Astrocyte (in vitro differentiated cells and primary cell): ENCODE results near the gene C12orf76. TPM values are rescaled to one million over a fixed set of nuclear protein-coding genes. Genes with fewer than 3 reads are reported as not detected.

Source experiments
- DNase-seq: peaks from one replicate; pipeline ENCODE4 v3.0.0-alpha.2; 2010; ENCODE audit warnings: low read depth
- FAIRE-seq: peaks from 2 replicates; lab custom pipeline; 2011; peaks lifted over from hg19 to GRCh38; lab: Jason Lieb, UNC
- H2AFZ ChIP-seq: 2 replicates; pipeline ENCODE4 v1.6.0; 2012; ENCODE audit warnings: low read depth, low read length, inconsistent platforms
- H3K27ac ChIP-seq: 2 replicates; pipeline ENCODE4 v1.5.1; 2011; ENCODE audit warnings: low read depth, low read length, inconsistent platforms
- H3K27me3 ChIP-seq: 2 replicates; pipeline ENCODE4 v1.6.0; 2011; ENCODE audit warnings: low read length, inconsistent platforms; ENCODE audit not compliant: insufficient read depth
- H3K36me3 ChIP-seq: 2 replicates; pipeline ENCODE4 v1.5.1; 2011; ENCODE audit warnings: low read length, inconsistent platforms; ENCODE audit not compliant: insufficient read depth
- H3K4me1 ChIP-seq: 2 replicates; pipeline ENCODE4 v1.5.1; 2011; ENCODE audit warnings: low read length, inconsistent platforms; ENCODE audit not compliant: insufficient read depth
- H3K4me2 ChIP-seq: 2 replicates; pipeline ENCODE4 v1.6.0; 2012; ENCODE audit warnings: low read length, inconsistent platforms
- H3K4me3 ChIP-seq: 2 replicates; pipeline ENCODE4 v1.5.1; 2011; ENCODE audit warnings: low read depth, mild to moderate bottlenecking, low read length, inconsistent platforms; ENCODE audit not compliant: insufficient read depth
- H3K79me2 ChIP-seq: 2 replicates; pipeline ENCODE4 v1.6.0; 2012; ENCODE audit warnings: mild to moderate bottlenecking, low read length, inconsistent platforms; ENCODE audit not compliant: insufficient read depth
- H3K9ac ChIP-seq: 2 replicates; pipeline ENCODE4 v1.6.0; 2012; ENCODE audit warnings: mild to moderate bottlenecking, low read length, inconsistent platforms
- H3K9me3 ChIP-seq: 2 replicates; pipeline ENCODE4 v1.5.1; 2012; ENCODE audit warnings: low read depth, mild to moderate bottlenecking, low read length, inconsistent platforms; ENCODE audit not compliant: insufficient read depth
- H4K20me1 ChIP-seq: 2 replicates; pipeline ENCODE4 v1.6.0; 2012; ENCODE audit warnings: low read length, inconsistent platforms; ENCODE audit not compliant: insufficient read depth
- H3K27ac Mint-ChIP-seq: one replicate; pipeline ENCODE4 v1.8.0; 2021; ENCODE audit warnings: mild to moderate bottlenecking, mixed read lengths; ENCODE audit not compliant: unreplicated experiment
- H3K27me3 Mint-ChIP-seq: one replicate; pipeline ENCODE4 v1.8.0; 2021; ENCODE audit warnings: low read depth, mixed read lengths; ENCODE audit not compliant: unreplicated experiment
- H3K36me3 Mint-ChIP-seq: one replicate; pipeline ENCODE4 v1.8.0; 2021; ENCODE audit warnings: low read depth, mixed read lengths; ENCODE audit not compliant: unreplicated experiment
- H3K4me1 Mint-ChIP-seq: one replicate; pipeline ENCODE4 v1.8.0; 2021; ENCODE audit warnings: low read depth, mixed read lengths; ENCODE audit not compliant: unreplicated experiment
- H3K4me3 Mint-ChIP-seq: one replicate; pipeline ENCODE4 v1.8.0; 2021; ENCODE audit warnings: mild to moderate bottlenecking, moderate library complexity, mixed read lengths; ENCODE audit not compliant: unreplicated experiment
- H3K9me3 Mint-ChIP-seq: one replicate; pipeline ENCODE4 v1.8.0; 2021; ENCODE audit warnings: mild to moderate bottlenecking, mixed read lengths; ENCODE audit not compliant: unreplicated experiment
- EZH2 ChIP-seq: IDR thresholded peaks from 2 replicates; pipeline ENCODE4 v1.6.1; 2012; ENCODE audit warnings: mild to moderate bottlenecking, low read length, inconsistent platforms; ENCODE audit not compliant: insufficient read depth
- total RNA-seq: library from RNA; stranded (reverse); gene quantifications from 2 replicates; pipeline ENCODE4 v1.2.1, GENCODE V29; 2021
- TF ChIP-seq, protein P1 (sequence below): IDR thresholded peaks from 2 replicates; pipeline ENCODE4 v1.5.1; 2011; ENCODE audit warnings: low read depth, mild to moderate bottlenecking, inconsistent platforms, low read length, moderate library complexity; ENCODE audit not compliant: insufficient read depth

Gene C12orf76
- total RNA-seq, 1 donor from 2014 or later: 13.0 TPM

DNA sequence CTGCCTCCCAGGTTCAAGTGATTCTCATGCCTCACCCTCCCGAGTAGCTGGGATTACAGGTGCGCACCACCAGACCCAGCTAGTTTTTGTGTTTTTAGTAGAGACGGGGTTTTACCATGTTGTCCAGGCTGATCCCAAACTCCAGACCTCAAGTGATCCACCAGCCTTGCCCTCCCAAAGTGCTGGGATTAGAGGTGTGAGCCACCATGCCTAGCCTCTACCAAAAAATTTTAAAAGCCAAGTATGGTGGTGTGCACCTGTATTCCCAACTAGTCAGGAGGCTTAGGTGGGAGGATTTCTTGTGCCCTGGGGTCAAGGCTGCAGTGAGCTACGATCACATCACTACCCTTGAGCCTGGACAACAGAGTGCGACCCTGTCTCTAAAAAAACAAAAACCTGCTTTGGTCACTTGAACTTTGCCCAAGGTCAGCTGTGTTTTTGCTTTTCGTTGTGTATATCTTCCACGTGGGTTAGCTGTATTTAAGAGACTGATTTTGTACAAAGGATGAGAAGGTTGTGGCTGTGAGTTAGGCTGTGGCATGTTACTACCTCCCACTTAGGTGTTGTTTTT is 12.7 kb downstream of the C12orf76 start:
- DNase-seq: no peak
- H3K9ac ChIP-seq: no peak overlapping the region
- no peak overlapping the region for H3K4me2 ChIP-seq
- H4K20me1 ChIP-seq: peaks cover 32% of the 10 kb centered on the region
- Mint-ChIP-seq H3K4me3 (no peak overlapping the region), H3K27ac (no peak overlapping the region), H3K9me3 (no peaks in the 10 kb centered on the region), H3K4me1 (peaks cover 22% of the 10 kb centered on the region), H3K36me3 (peaks cover 14% of the 10 kb centered on the region), H3K27me3 (no peaks in the 10 kb centered on the region)
- peaks cover 45% of the 10 kb centered on the region for H3K36me3 ChIP-seq
- H3K4me1 ChIP-seq: peaks cover 19% of the 10 kb centered on the region
- FAIRE-seq: no peak
- no peak overlapping the region for H3K27ac ChIP-seq
- H2AFZ ChIP-seq: no peak overlapping the region
- no peak overlapping the region for H3K4me3 ChIP-seq
- peaks cover 29% of the 10 kb centered on the region for H3K79me2 ChIP-seq
- no peak for TF ChIP-seq EZH2
- TF ChIP-seq, protein P1, sequence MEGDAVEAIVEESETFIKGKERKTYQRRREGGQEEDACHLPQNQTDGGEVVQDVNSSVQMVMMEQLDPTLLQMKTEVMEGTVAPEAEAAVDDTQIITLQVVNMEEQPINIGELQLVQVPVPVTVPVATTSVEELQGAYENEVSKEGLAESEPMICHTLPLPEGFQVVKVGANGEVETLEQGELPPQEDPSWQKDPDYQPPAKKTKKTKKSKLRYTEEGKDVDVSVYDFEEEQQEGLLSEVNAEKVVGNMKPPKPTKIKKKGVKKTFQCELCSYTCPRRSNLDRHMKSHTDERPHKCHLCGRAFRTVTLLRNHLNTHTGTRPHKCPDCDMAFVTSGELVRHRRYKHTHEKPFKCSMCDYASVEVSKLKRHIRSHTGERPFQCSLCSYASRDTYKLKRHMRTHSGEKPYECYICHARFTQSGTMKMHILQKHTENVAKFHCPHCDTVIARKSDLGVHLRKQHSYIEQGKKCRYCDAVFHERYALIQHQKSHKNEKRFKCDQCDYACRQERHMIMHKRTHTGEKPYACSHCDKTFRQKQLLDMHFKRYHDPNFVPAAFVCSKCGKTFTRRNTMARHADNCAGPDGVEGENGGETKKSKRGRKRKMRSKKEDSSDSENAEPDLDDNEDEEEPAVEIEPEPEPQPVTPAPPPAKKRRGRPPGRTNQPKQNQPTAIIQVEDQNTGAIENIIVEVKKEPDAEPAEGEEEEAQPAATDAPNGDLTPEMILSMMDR: no peak
- H3K9me3 ChIP-seq: no peaks in the 10 kb centered on the region
- H3K27me3 ChIP-seq: no peaks in the 10 kb centered on the region

DNA sequence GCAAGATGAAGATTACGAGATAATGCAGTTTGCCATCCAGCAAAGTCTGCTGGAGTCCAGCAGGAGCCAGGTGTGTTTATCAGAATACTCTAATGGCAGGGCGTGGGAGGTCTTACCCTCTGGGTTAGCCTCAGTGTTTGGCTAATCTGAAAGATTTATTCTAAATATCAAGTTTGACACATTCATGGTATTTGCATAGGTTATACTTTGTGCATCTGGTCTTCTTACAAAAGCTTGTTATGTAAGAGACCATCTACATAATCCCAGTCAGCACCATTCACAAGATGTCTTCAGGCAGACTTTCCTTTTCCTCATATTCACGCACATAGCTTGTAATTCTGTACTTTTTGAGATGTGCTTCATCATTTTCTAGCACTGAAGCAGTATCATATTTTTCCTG is 14.4 kb downstream of the C12orf76 start:
- peaks cover 26% of the 10 kb centered on the region for H4K20me1 ChIP-seq
- Mint-ChIP-seq H3K27ac (no peak overlapping the region), H3K9me3 (no peaks in the 10 kb centered on the region), H3K36me3 (peaks cover 14% of the 10 kb centered on the region), H3K4me3 (no peak overlapping the region), H3K27me3 (no peaks in the 10 kb centered on the region), H3K4me1 (peaks cover 9% of the 10 kb centered on the region)
- H3K27me3 ChIP-seq: no peaks in the 10 kb centered on the region
- peaks cover 29% of the 10 kb centered on the region for H3K79me2 ChIP-seq
- H2AFZ ChIP-seq: no peak overlapping the region
- TF ChIP-seq, protein P1: no peak
- no peak for TF ChIP-seq EZH2
- H3K27ac ChIP-seq: no peak overlapping the region
- no peak overlapping the region for H3K4me2 ChIP-seq
- no peak overlapping the region for H3K4me3 ChIP-seq
- H3K9ac ChIP-seq: no peak overlapping the region
- H3K36me3 ChIP-seq: peaks cover 61% of the 10 kb centered on the region
- H3K4me1 ChIP-seq: peaks cover 9% of the 10 kb centered on the region
- H3K9me3 ChIP-seq: no peaks in the 10 kb centered on the region
- FAIRE-seq (no peak), DNase-seq (no peak)

DNA sequence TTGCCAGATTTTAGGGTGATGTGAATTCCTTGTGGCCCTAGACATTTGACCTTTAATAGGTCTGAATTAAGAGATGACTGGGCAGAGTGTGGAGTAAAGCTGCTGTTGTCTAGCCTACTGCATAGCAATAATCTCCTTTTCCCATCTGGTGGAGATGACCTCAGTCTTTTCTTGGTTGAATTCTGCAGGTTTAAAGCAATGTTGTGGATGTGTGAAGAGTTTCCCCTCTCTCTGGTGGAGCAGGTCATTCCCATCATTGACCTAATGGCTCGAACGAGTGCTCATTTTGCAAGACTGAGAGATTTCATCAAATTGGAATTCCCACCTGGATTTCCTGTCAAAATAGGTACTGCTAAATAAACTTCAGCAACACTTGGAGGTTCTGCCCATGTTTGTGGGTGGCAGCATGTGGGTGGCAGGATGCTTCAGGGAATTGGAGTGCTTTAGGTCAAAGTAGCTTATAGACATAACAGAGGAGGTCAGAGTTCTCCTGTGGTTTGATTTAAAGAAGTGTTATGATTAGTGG is 19.0 kb downstream of the C12orf76 start:
- H3K4me3 Mint-ChIP-seq: no peak overlapping the region
- no peaks in the 10 kb centered on the region for H3K9me3 Mint-ChIP-seq
- H3K27ac ChIP-seq: no peak overlapping the region
- H3K4me1 Mint-ChIP-seq: peaks cover 14% of the 10 kb centered on the region
- no peaks in the 10 kb centered on the region for H3K27me3 Mint-ChIP-seq
- no peak overlapping the region for H2AFZ ChIP-seq
- H3K79me2 ChIP-seq: peaks cover 6% of the 10 kb centered on the region
- peaks cover 6% of the 10 kb centered on the region for H3K4me1 ChIP-seq
- H3K36me3 ChIP-seq: peaks cover 56% of the 10 kb centered on the region
- FAIRE-seq: no peak
- H3K4me3 ChIP-seq: no peak overlapping the region
- TF ChIP-seq, protein P1: no peak
- TF ChIP-seq EZH2: no peak
- peaks cover 11% of the 10 kb centered on the region for H3K36me3 Mint-ChIP-seq
- H3K27ac Mint-ChIP-seq: no peak overlapping the region
- no peak overlapping the region for H3K9ac ChIP-seq
- no peaks in the 10 kb centered on the region for H3K27me3 ChIP-seq
- H3K9me3 ChIP-seq: no peaks in the 10 kb centered on the region
- DNase-seq: no peak
- H4K20me1 ChIP-seq: peaks cover 4% of the 10 kb centered on the region
- no peak overlapping the region for H3K4me2 ChIP-seq
